ENCODE measurements around the gene FBXO34.

GRCh38 chr14:55370883-55371455, 99.7 kb downstream of the FBXO34 start:
- TF ChIP-seq EZH2phosphoT487 (conservative IDR thresholded peaks at IDR 0.05; ENCODE audit: low read length) (no peak), CTCF (IDR thresholded peaks at IDR 0.05; ENCODE audit: insufficient read depth, low read length, poor library complexity, severe bottlenecking) (no peak)
